ENCODE measurements around the gene ABCA13. TPM values are rescaled to one million over a fixed set of nuclear protein-coding genes. Genes with fewer than 3 reads are reported as not detected.

Gene ABCA13
- total RNA-seq, 2 experiments from 2014 or later = 0.08 to 0.45 TPM

GRCh38 chr7:48472640-48473039 is 301.4 kb downstream of the ABCA13 start:
- ChIA-PET POLR2A (no interaction called here), CTCF (no interaction called here)
- H3K4me3 Mint-ChIP-seq = no peak overlapping the region
- H3K27ac Mint-ChIP-seq = no peak overlapping the region
- H3K4me1 Mint-ChIP-seq (ENCODE audit: low read depth) = no peaks in the 10 kb centered on the region
- no peaks in the 10 kb centered on the region for H3K27me3 Mint-ChIP-seq (ENCODE audit: low read depth)
- no peaks in the 10 kb centered on the region for H3K36me3 Mint-ChIP-seq (ENCODE audit: low read depth)
- ATAC-seq (no peak), DNase-seq (no peak)
- no peaks in the 10 kb centered on the region for H3K9me3 Mint-ChIP-seq (ENCODE audit: insufficient read depth)

GRCh38 chr7:48473205-48473865 is 302.1 kb downstream of the ABCA13 start:
- Mint-ChIP-seq H3K4me1 (ENCODE audit: low read depth) (no peaks in the 10 kb centered on the region), H3K27me3 (ENCODE audit: low read depth) (no peaks in the 10 kb centered on the region), H3K36me3 (ENCODE audit: low read depth) (no peaks in the 10 kb centered on the region), H3K9me3 (ENCODE audit: insufficient read depth) (no peaks in the 10 kb centered on the region), H3K27ac (no peak overlapping the region), H3K4me3 (no peak overlapping the region)
- no peak for DNase-seq
- CTCF ChIA-PET = no interaction called here
- POLR2A ChIA-PET = no interaction called here
- ATAC-seq = no peak

GRCh38 chr7:48481235-48481634 is 310.0 kb downstream of the ABCA13 start:
- no peaks in the 10 kb centered on the region for H3K9me3 Mint-ChIP-seq (ENCODE audit: insufficient read depth)

GRCh38 chr7:48497521-48497920 is 326.3 kb downstream of the ABCA13 start:
- H3K9me3 Mint-ChIP-seq (ENCODE audit: insufficient read depth) = no peaks in the 10 kb centered on the region
- CTCF ChIA-PET = no interaction called here
- DNase-seq = no peak
- H3K4me1 Mint-ChIP-seq (ENCODE audit: low read depth) = no peaks in the 10 kb centered on the region
- H3K36me3 Mint-ChIP-seq (ENCODE audit: low read depth) = no peaks in the 10 kb centered on the region
- no peak overlapping the region for H3K27ac Mint-ChIP-seq
- POLR2A ChIA-PET = no interaction called here
- no peak overlapping the region for H3K4me3 Mint-ChIP-seq
- ATAC-seq = no peak
- peaks cover 5% of the 10 kb centered on the region for H3K27me3 Mint-ChIP-seq (ENCODE audit: low read depth)

More at GRCh38 chr7:48481235-48481634, 310.0 kb downstream of the ABCA13 start:
- ATAC-seq = no peak
- Mint-ChIP-seq H3K36me3 (ENCODE audit: low read depth) (no peaks in the 10 kb centered on the region), H3K4me1 (ENCODE audit: low read depth) (no peaks in the 10 kb centered on the region), H3K27ac (no peak overlapping the region), H3K27me3 (ENCODE audit: low read depth) (no peaks in the 10 kb centered on the region), H3K4me3 (no peak overlapping the region)
- DNase-seq = no peak
- CTCF ChIA-PET = no interaction called here
- POLR2A ChIA-PET = no interaction called here

- ATAC-seq (no peak), DNase-seq (no peak)
- Mint-ChIP-seq H3K4me3 (no peak overlapping the region), H3K9me3 (ENCODE audit: insufficient read depth) (no peaks in the 10 kb centered on the region), H3K27me3 (ENCODE audit: low read depth) (no peaks in the 10 kb centered on the region), H3K4me1 (ENCODE audit: low read depth) (no peaks in the 10 kb centered on the region), H3K36me3 (ENCODE audit: low read depth) (no peaks in the 10 kb centered on the region), H3K27ac (no peak overlapping the region)
- ChIA-PET CTCF (no interaction called here), POLR2A (no interaction called here)
Measured at GRCh38 chr7:48502021-48502420, 330.8 kb downstream of the ABCA13 start.

- no peaks in the 10 kb centered on the region for H3K36me3 Mint-ChIP-seq (ENCODE audit: low read depth)
- no peak overlapping the region for H3K27ac Mint-ChIP-seq
- no peak overlapping the region for H3K4me3 Mint-ChIP-seq
- no peaks in the 10 kb centered on the region for H3K27me3 Mint-ChIP-seq (ENCODE audit: low read depth)
- ATAC-seq (no peak), DNase-seq (no peak)
- no peaks in the 10 kb centered on the region for H3K9me3 Mint-ChIP-seq (ENCODE audit: insufficient read depth)
- H3K4me1 Mint-ChIP-seq (ENCODE audit: low read depth) = no peaks in the 10 kb centered on the region
- CTCF ChIA-PET = no interaction called here
- POLR2A ChIA-PET = no interaction called here
Measured at GRCh38 chr7:48505051-48505450, 333.8 kb downstream of the ABCA13 start.

- ATAC-seq (no peak), DNase-seq (no peak)
- ChIA-PET CTCF (no interaction called here), POLR2A (no interaction called here)
- no peaks in the 10 kb centered on the region for H3K27me3 Mint-ChIP-seq (ENCODE audit: low read depth)
- H3K36me3 Mint-ChIP-seq (ENCODE audit: low read depth) = no peaks in the 10 kb centered on the region
- H3K9me3 Mint-ChIP-seq (ENCODE audit: insufficient read depth) = no peaks in the 10 kb centered on the region
- no peak overlapping the region for H3K27ac Mint-ChIP-seq
- H3K4me3 Mint-ChIP-seq = no peak overlapping the region
- no peaks in the 10 kb centered on the region for H3K4me1 Mint-ChIP-seq (ENCODE audit: low read depth)
Measured at GRCh38 chr7:48505466-48505865, 334.2 kb downstream of the ABCA13 start.

- Mint-ChIP-seq H3K4me1 (ENCODE audit: low read depth) (no peaks in the 10 kb centered on the region), H3K27ac (no peak overlapping the region), H3K9me3 (ENCODE audit: insufficient read depth) (no peaks in the 10 kb centered on the region), H3K36me3 (ENCODE audit: low read depth) (no peaks in the 10 kb centered on the region), H3K27me3 (ENCODE audit: low read depth) (no peaks in the 10 kb centered on the region), H3K4me3 (no peak overlapping the region)
- ChIA-PET POLR2A (no interaction called here), CTCF (no interaction called here)
- no peak for DNase-seq
- no peak for ATAC-seq
Measured at GRCh38 chr7:48506569-48506968, 335.3 kb downstream of the ABCA13 start.

- CTCF ChIA-PET = no interaction called here
Measured at GRCh38 chr7:48511080-48511479, 339.8 kb downstream of the ABCA13 start.

GRCh38 chr7:48512892-48513291 is 341.6 kb downstream of the ABCA13 start:
- Mint-ChIP-seq H3K36me3 (ENCODE audit: low read depth) (no peaks in the 10 kb centered on the region), H3K4me1 (ENCODE audit: low read depth) (no peaks in the 10 kb centered on the region), H3K27ac (no peak overlapping the region), H3K4me3 (no peak overlapping the region), H3K27me3 (ENCODE audit: low read depth) (peaks cover 2% of the 10 kb centered on the region), H3K9me3 (ENCODE audit: insufficient read depth) (no peaks in the 10 kb centered on the region)
- ChIA-PET CTCF (no interaction called here), POLR2A (no interaction called here)
- DNase-seq (no peak), ATAC-seq (no peak)

More at GRCh38 chr7:48511080-48511479, 339.8 kb downstream of the ABCA13 start:
- ATAC-seq (no peak), DNase-seq (no peak)
- Mint-ChIP-seq H3K9me3 (ENCODE audit: insufficient read depth) (no peaks in the 10 kb centered on the region), H3K4me3 (no peak overlapping the region), H3K36me3 (ENCODE audit: low read depth) (no peaks in the 10 kb centered on the region), H3K27ac (no peak overlapping the region), H3K4me1 (ENCODE audit: low read depth) (no peaks in the 10 kb centered on the region), H3K27me3 (ENCODE audit: low read depth) (peaks cover 2% of the 10 kb centered on the region)
- POLR2A ChIA-PET = no interaction called here

GRCh38 chr7:48515171-48515570 is 343.9 kb downstream of the ABCA13 start:
- POLR2A ChIA-PET = no interaction called here
- Mint-ChIP-seq H3K36me3 (ENCODE audit: low read depth) (no peaks in the 10 kb centered on the region), H3K27ac (no peak overlapping the region), H3K4me3 (no peak overlapping the region), H3K4me1 (ENCODE audit: low read depth) (no peaks in the 10 kb centered on the region), H3K9me3 (ENCODE audit: insufficient read depth) (no peaks in the 10 kb centered on the region), H3K27me3 (ENCODE audit: low read depth) (peaks cover 2% of the 10 kb centered on the region)
- CTCF ChIA-PET = no interaction called here
- no peak for ATAC-seq
- DNase-seq = no peak

GRCh38 chr7:48518092-48518491 is 346.8 kb downstream of the ABCA13 start:
- ChIA-PET POLR2A (no interaction called here), CTCF (no interaction called here)
- Mint-ChIP-seq H3K36me3 (ENCODE audit: low read depth) (no peaks in the 10 kb centered on the region), H3K27me3 (ENCODE audit: low read depth) (no peaks in the 10 kb centered on the region), H3K4me3 (no peak overlapping the region), H3K4me1 (ENCODE audit: low read depth) (no peaks in the 10 kb centered on the region), H3K9me3 (ENCODE audit: insufficient read depth) (no peaks in the 10 kb centered on the region), H3K27ac (no peak overlapping the region)
- ATAC-seq = no peak
- DNase-seq = no peak

- Mint-ChIP-seq H3K4me3 (no peak overlapping the region), H3K27me3 (ENCODE audit: low read depth) (peaks cover 3% of the 10 kb centered on the region), H3K4me1 (ENCODE audit: low read depth) (no peaks in the 10 kb centered on the region), H3K9me3 (ENCODE audit: insufficient read depth) (no peaks in the 10 kb centered on the region), H3K36me3 (ENCODE audit: low read depth) (no peaks in the 10 kb centered on the region), H3K27ac (no peak overlapping the region)
- POLR2A ChIA-PET = no interaction called here
- ATAC-seq = no peak
- CTCF ChIA-PET = no interaction called here
- no peak for DNase-seq
Measured at GRCh38 chr7:48522692-48523091, 351.4 kb downstream of the ABCA13 start.

Measured in activated CD8-positive, alpha-beta T cell treated with anti-CD3 and anti-CD28 coated beads, Interleukin-2, amount 10 ng/mL, durations not matched to agents 7 days and 5 days (primary cell).